GM18519 (cell line): ENCODE measurements around the gene PLXNB3.
"Not testable (repeated sequence)": the region's sequence is repeated elsewhere in the genome, so short reads cannot be mapped to it uniquely, and the experiment has no call there.

ENCODE experiments used
- ATAC-seq: cut with Tn5 transposase; IDR thresholded peaks from one replicate; pipeline ENCODE4 v1.9.1; 2021; ENCODE audit warnings: mild to moderate bottlenecking, moderate library complexity; ENCODE audit not compliant: unreplicated experiment, low FRiP score

Gene PLXNB3

GRCh38 chrX:153731845-153732215 is 32.2 kb upstream of the PLXNB3 start:
- no peak for ATAC-seq

- ATAC-seq = no peak
Measured at GRCh38 chrX:153732401-153732800, 31.6 kb upstream of the PLXNB3 start.

DNA sequence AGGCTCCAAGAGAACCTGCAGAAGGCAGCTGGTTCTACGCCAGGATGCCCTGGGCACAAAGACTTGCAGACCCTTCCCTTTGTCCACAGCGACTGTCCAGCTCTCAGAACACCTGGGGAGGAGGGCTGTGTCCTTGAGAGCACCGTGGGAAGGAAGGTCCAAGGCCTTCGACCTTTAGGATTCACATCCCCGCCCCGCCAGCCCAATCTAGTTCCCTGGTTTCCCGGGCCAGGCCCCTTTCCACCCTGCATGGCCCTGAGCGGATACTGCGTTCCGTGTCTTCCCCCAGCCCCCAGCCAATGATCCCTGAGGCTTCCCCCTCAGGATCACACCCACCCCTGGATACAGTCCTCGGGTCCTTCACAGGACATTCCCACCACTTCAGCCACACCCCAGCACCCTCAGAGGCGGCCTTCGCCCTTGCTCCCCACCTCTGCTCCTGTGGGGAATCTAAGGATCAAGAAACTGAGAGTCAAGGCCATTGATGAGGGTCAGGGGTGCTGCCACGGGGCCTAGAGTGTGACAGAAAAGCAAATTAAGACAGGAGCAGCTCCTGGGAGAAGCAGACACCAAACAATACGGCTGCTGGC is 30.3 kb upstream of the PLXNB3 start:
- no peak for ATAC-seq

- no peak for ATAC-seq
Measured at GRCh38 chrX:153734871-153735270, 29.2 kb upstream of the PLXNB3 start.

DNA sequence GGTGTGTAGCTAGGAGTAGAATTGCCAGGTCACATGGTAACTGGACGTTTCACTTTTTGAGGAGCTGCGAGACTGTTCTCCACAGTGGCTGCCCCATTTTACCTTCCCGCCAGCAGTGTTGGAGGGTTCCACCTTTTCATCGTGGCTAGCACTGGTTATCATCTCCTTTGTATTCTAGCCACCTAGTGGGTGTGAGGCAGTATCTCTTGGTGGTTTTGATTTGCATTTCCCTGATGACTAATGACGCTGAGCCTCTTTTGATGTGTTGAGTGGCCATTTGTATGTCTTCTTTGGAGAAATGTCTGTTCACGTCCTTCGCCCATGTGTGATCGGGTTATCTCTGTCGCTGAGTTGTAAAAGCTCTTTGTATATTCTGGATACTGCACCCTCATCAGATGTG is 28.8 kb upstream of the PLXNB3 start:
- no peak for ATAC-seq

DNA sequence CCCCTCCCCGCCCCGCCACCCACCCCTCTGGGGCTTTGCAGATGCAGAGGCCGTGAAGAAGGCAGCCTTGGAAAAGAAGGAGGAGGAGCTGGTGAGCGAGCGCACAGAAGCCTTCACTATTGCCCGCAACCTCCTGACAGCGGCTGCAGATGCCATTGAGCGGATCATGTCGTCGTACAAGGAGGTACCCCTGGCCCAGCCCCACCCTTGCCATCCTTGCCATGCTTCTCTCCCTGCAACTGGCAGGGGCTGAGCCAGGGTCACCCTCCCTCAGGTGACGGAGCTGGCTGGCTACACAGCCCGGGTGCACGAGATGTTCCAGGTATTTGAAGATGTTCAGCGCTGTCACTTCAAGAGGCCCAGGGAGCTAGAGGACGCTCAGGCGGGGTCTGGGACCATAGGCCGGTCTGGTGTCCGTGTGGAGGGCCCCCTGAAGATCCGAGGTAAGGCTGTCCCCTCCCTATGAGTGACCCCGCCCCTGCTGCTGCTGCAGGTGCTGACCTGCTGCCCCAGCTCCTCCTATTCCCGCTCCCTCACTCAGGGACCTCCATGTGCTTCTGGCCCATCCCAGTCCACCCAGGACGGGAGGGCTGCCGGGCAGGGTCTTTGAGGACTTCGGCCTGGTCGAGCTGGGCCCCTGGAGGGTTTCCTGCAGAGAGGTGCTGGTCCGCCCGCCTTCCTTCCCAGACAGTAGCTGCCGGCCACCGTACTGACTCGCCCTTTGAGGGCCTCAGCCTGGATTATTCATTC is 27.8 kb upstream of the PLXNB3 start:
- no peak for ATAC-seq

- no peak for ATAC-seq
Measured at GRCh38 chrX:153736871-153737441, 27.1 kb upstream of the PLXNB3 start.

DNA sequence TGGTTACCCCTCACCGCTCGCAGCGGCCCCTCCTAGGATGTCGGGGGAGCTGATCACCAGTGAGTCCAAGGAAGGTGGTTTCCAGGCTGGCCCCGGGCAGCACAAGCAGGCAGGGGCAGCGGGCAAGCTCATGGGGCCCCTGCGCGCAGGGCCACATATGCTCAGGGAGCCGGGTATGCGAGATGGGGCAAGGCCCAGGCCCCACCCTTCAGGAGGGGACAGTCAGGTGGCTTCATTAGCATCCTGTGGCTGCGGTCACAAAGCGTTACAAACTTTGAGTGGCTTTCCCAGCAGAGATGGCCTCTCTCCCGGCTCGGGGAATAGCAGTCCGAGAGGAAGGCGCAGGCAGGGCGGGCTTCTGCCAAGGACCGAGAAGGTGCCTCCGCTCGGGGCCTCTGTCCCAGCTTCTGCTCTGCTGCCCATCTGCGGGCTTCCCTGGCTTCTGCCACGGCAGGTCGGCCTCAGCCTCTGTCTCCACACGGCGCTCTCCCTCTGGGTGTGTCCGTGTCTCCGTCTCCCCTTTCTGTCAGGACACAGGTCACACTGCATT is 25.9 kb upstream of the PLXNB3 start:
- ATAC-seq = no peak

GRCh38 chrX:153739754-153740486 is 24.1 kb upstream of the PLXNB3 start:
- ATAC-seq = no peak

- no peak for ATAC-seq
Measured at GRCh38 chrX:153740631-153741222, 23.3 kb upstream of the PLXNB3 start.

- ATAC-seq = no peak
Measured at GRCh38 chrX:153741446-153741845, 22.6 kb upstream of the PLXNB3 start.

- ATAC-seq = not testable (repeated sequence)
Measured at GRCh38 chrX:153742111-153742510, 21.9 kb upstream of the PLXNB3 start.

GRCh38 chrX:153742796-153743467 is 21.1 kb upstream of the PLXNB3 start:
- ATAC-seq = not testable (repeated sequence)

DNA sequence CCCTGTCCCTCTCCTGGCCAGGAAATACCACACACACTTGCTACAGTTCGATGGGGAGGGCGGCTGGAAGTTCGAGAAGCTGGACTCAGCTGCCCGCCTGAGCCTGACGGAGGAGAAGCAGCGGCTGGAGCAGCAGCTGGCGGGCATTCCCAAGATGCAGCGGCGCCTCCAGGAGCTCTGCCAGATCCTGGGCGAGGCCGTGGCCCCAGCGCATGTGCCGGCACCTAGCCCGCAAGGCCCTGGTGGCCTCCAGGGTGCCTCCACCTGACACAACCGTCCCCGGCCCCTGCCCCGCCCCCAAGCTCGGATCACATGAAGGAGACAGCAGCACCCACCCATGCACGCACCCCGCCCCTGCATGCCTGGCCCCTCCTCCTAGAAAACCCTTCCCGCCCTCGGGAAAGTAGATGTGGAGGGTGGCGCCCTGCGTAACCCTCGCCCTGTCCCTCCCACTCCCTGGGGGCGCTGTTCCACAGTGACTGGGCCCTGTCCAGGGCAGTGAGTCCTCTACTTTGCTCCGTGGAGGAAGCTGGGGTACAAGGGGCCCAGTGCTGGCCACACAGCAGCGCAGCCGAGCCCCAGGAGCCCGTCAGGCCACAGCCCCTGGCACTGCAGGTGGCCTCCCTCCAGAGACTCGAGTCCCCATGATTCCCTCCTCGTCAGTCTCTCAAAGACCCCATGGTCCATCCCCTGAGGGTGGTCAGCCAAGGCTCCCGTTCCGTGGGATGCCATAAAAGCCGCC is 20.4 kb upstream of the PLXNB3 start:
- ATAC-seq = not testable (repeated sequence)

DNA sequence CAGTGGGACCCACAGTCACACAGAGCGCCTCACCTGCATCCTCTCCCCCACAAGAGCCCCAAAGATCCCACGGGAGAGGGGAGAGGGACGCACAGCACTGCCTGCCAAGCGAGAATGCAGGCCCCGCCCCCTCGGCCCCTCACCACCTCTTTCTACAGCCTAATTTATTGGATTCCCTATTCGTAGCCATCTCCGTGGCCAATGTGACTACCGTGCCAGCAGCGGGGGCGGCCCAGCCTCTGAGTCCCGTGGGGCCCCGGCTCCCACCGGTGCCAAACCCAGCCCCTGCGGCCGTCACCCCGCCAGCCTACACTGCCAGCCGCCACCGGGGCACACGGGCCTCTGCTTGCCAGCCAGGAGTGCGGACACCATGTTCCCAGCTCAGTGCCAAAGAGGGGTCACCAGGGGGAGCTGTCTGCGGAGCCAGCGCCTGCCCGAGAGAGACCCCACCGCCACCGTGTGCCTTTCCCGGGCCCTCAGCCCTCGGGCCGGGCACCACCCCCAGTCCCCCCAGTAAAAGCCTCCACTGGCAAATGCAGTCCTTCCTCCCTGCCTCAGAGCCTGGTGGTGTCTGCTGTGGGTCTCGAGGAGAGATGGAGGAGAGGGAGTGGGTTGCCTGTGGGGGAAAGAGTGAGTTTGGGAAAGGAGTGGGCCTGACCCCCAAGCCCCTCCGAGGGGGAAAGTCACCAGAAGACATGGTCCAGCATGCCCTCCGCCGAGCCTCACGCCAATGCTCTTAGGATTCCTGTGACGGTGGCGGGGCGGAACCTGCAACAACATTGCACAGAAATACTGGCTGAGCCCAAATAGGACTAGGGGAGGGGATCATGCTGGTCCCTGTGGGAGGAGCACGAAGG is 19.6 kb upstream of the PLXNB3 start:
- no peak for ATAC-seq

GRCh38 chrX:153745067-153745433 is 19.0 kb upstream of the PLXNB3 start:
- ATAC-seq = not testable (repeated sequence)

DNA sequence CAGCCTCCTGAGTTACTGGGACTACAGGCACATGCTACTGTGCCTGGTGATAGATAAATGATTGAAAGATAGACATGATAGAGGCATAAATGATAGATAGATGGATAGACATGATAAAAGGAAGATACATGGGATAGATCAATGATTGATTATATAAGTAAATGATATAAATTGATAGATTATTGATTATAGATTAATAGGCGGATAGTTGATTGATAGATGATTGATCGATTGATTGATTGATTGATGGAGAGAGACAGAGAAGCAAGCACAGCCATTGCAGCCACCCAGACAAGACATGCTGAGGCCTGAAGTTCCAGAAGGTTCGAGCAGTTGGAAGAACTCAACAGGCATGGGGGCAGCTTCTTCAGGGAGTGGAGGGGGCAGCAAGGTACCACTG is 17.7 kb upstream of the PLXNB3 start:
- no peak for ATAC-seq

DNA sequence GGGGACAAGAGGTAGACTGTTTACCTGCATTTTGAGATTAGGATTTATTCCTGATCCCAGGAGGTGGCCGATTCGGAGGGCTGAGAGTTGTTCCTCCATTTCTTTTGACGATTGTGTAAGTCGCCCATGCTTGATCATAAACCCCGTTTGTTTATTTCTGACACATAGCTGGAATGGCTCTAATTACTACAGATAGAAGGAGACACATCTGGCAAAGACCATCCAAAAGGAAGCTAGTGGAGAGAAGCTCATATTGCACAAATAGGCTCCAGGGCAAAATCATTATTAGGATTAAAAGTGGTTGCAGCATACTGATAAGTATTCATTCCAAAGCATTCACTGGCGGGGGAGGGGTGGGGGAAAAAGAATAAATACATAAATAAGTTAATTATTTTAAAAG is 17.1 kb upstream of the PLXNB3 start:
- ATAC-seq = not testable (repeated sequence)

DNA sequence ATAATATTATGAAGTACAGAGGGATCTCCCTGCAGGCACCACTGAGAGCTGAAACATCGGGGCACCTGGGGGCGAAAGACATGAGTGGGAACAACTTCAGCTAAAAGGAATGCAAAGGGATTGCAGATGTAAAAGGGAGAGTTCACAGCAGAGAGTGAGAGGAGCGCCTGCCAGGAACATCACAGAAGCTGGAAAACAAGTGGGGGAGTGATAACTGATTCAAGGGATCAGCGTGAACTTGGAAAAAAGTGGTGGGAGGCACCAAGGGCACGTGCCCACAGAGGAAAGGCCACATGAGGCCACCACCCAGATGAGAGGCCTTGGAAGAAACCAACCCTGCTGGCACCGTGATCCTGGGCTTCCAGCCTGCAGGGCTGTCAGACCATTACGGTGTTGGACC is 15.0 kb upstream of the PLXNB3 start:
- not testable (repeated sequence) for ATAC-seq
